Astrocyte of the cerebellum (primary cell): Measurements from ENCODE around the gene LSM11.

ENCODE experiments used
- DNase-seq: peaks from one replicate; pipeline ENCODE4 v3.0.0-alpha.2; 2011; ENCODE audit warnings: low read depth
- H3K4me3 ChIP-seq: 2 replicates; pipeline ENCODE4 v1.5.1; 2011; ENCODE audit warnings: mild to moderate bottlenecking, low read depth, low read length, moderate library complexity
- in situ Hi-C: cut with HindIII; loops from 2 replicates; pipeline ENCODE4 v1.10.0; 2017; ENCODE audit warnings: low sequenced_read_pairs
- TF ChIP-seq, protein P1 (sequence below): IDR thresholded peaks from 2 replicates; pipeline ENCODE4 v1.5.1; 2012; ENCODE audit warnings: low read length, low read depth, moderate library complexity, mild to moderate bottlenecking; ENCODE audit errors: missing control alignments

The LSM11 gene

GRCh38 chr5:157770665-157771064 lies 27.2 kb downstream of the LSM11 start:
- DNase-seq, result no peak
- in situ Hi-C loops, result no loop called here
- no peak overlapping the region for H3K4me3 ChIP-seq
- TF ChIP-seq, protein P1, sequence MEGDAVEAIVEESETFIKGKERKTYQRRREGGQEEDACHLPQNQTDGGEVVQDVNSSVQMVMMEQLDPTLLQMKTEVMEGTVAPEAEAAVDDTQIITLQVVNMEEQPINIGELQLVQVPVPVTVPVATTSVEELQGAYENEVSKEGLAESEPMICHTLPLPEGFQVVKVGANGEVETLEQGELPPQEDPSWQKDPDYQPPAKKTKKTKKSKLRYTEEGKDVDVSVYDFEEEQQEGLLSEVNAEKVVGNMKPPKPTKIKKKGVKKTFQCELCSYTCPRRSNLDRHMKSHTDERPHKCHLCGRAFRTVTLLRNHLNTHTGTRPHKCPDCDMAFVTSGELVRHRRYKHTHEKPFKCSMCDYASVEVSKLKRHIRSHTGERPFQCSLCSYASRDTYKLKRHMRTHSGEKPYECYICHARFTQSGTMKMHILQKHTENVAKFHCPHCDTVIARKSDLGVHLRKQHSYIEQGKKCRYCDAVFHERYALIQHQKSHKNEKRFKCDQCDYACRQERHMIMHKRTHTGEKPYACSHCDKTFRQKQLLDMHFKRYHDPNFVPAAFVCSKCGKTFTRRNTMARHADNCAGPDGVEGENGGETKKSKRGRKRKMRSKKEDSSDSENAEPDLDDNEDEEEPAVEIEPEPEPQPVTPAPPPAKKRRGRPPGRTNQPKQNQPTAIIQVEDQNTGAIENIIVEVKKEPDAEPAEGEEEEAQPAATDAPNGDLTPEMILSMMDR, result no peak

GRCh38 chr5:157772127-157772526 lies 28.6 kb downstream of the LSM11 start:
- DNase-seq, result no peak
- TF ChIP-seq, protein P1, result no peak
- H3K4me3 ChIP-seq, result no peak overlapping the region
- in situ Hi-C loops, result no loop called here

- TF ChIP-seq, protein P1, result no peak
- DNase-seq, result peak; percentile 40
- no peak overlapping the region for H3K4me3 ChIP-seq
- in situ Hi-C loops, result no loop called here
Observed at GRCh38 chr5:157778121-157778805, 34.8 kb downstream of the LSM11 start.

DNA sequence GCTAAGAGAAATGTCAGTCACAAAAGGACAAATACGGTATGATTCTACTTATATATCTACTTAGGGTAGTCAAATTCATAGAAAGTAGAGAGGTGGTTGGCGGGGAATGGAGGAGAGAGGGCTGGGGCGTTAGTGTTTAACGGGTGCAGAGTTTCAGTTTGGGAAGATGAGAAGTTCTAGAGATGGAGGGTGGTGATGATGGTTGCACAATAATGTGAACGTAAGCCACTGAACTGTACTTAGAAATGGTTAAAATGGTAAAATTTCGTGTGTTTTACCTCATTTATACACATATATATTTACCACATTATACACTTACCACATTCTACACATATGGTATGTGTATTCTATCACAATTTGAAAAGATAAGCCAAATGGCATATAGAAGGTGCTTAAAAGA lies 35.7 kb downstream of the LSM11 start:
- in situ Hi-C loops, result no loop called here
- no peak overlapping the region for H3K4me3 ChIP-seq
- no peak for DNase-seq
- TF ChIP-seq, protein P1, result no peak

DNA sequence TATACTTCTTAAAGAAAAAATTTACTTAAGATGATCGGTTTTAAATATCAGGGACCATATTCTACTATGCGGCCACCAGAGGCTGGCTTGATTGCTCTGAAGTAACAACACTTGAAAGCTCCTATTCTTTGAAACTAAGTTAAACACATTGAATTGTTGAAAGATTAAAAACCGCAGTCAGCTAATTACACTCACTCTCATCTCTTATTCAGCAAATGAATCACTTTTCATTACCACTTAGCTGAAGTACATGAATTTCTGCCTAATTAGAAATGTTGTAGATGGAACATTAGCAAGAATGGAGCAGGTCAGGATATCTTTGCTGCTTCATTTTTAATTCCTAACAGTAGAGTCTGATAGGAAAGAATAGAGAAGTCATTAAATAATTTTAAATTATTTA lies 42.3 kb downstream of the LSM11 start:
- DNase-seq, result no peak
- in situ Hi-C loops, result no loop called here
- no peak overlapping the region for H3K4me3 ChIP-seq
- TF ChIP-seq, protein P1, result no peak

GRCh38 chr5:157793301-157793700 lies 49.8 kb downstream of the LSM11 start:
- H3K4me3 ChIP-seq, result no peak overlapping the region
- TF ChIP-seq, protein P1, result no peak
- no peak for DNase-seq
- in situ Hi-C loops, result no loop called here
